GM12878 (cell line): ENCODE data around the gene GCNT3.

Experiments used
- ATF2 ChIP-seq: IDR thresholded peaks from 2 replicates; pipeline ENCODE4 v1.6.1; 2012; ENCODE audit warnings: low read length, inconsistent platforms
- BHLHE40 ChIP-seq, 2 experiments: fragments of 450-650 bp in 1 of 2; IDR thresholded peaks; 2 replicates each; pipeline ENCODE4 v1.6.1; 2011 to 2017; ENCODE audit warnings: low read depth in 2 of 2, borderline replicate concordance in 1 of 2, improper control_type of control experiment in 1 of 2, low read length in 1 of 2, mild to moderate bottlenecking in 1 of 2
- CEBPB ChIP-seq, 2 experiments: fragments of 150-350 bp in 1 of 2; IDR thresholded peaks; 2 replicates each; pipeline ENCODE4 v1.6.1; 2012 to 2014; ENCODE audit warnings: low read depth in 2 of 2, low read length in 2 of 2, borderline replicate concordance in 1 of 2, inconsistent platforms in 1 of 2
- CTCF ChIP-seq, 3 experiments: IDR thresholded peaks in 2 of 3; conservative IDR thresholded peaks in 1 of 3; 2 replicates each; pipeline ENCODE4 v1.5.1; 2011; ENCODE audit warnings: low read depth in 3 of 3, low read length in 3 of 3, mild to moderate bottlenecking in 3 of 3, control low read depth in 2 of 3, moderate library complexity in 2 of 3, inconsistent platforms in 1 of 3, mixed read lengths in 1 of 3; ENCODE audit not compliant: control insufficient read depth in 2 of 3, insufficient read depth in 1 of 3; ENCODE audit errors: extremely low read depth in 1 of 3
- EZH2 ChIP-seq: IDR thresholded peaks from 2 replicates; pipeline ENCODE4 v1.6.1; 2012; ENCODE audit warnings: low read depth, mild to moderate bottlenecking, control low read depth, inconsistent platforms, low read length, borderline replicate concordance; ENCODE audit not compliant: control insufficient read depth
- HDAC2 ChIP-seq: fragments of 200-600 bp; sonication (generic); IDR thresholded peaks from 2 replicates; pipeline ENCODE4 v1.6.1; 2017
- NFIC ChIP-seq: IDR thresholded peaks from 2 replicates; pipeline ENCODE4 v1.6.1; 2012; ENCODE audit warnings: low read depth, mild to moderate bottlenecking, inconsistent platforms, low read length, moderate library complexity
- POLR2A ChIP-seq: IDR thresholded peaks from 2 replicates; pipeline ENCODE4 v1.6.1; 2011; ENCODE audit warnings: low read depth, mild to moderate bottlenecking, low read length
- POLR2AphosphoS5 ChIP-seq: IDR thresholded peaks from 2 replicates; pipeline ENCODE4 v1.6.1; 2011; ENCODE audit warnings: mild to moderate bottlenecking, low read length, inconsistent platforms
- SKIL ChIP-seq: fragments of 450-650 bp; IDR thresholded peaks from 2 replicates; pipeline ENCODE4 v1.6.1; 2017; ENCODE audit warnings: mild to moderate bottlenecking, low read depth, inconsistent platforms; ENCODE audit not compliant: poor library complexity, severe bottlenecking
- SMARCA5 ChIP-seq: fragments of 450-650 bp; IDR thresholded peaks from 2 replicates; pipeline ENCODE4 v1.6.1; 2017; ENCODE audit warnings: mild to moderate bottlenecking
- TAF1 ChIP-seq: IDR thresholded peaks from 2 replicates; pipeline ENCODE4 v1.6.1; 2011; ENCODE audit warnings: mild to moderate bottlenecking, low read depth, low read length, borderline replicate concordance
- ZNF24 ChIP-seq: fragments of 450-650 bp; IDR thresholded peaks from 2 replicates; pipeline ENCODE4 v1.6.1; 2017; ENCODE audit warnings: antibody characterized with exemption, mild to moderate bottlenecking

GRCh38 chr15:59668556-59668955 lies 57.0 kb downstream of the GCNT3 start:
- TF ChIP-seq POLR2A (no peak), CTCF (IDR thresholded peaks at IDR 0.05 in 2 of 3, conservative IDR thresholded peaks at IDR 0.05 in 1 of 3; ENCODE audit: control insufficient read depth in 2 of 3, extremely low read depth in 1 of 3, insufficient read depth in 1 of 3, low read depth in 3 of 3, low read length in 3 of 3) (no peak), NFIC (no peak), HDAC2 (no peak), SKIL (no peak), TAF1 (no peak), POLR2AphosphoS5 (no peak), EZH2 (no peak), ATF2 (no peak), SMARCA5 (no peak), CEBPB (IDR thresholded peaks at IDR 0.05; ENCODE audit: borderline replicate concordance in 1 of 2, low read depth in 2 of 2, low read length in 2 of 2) (no peak), BHLHE40 (IDR thresholded peaks at IDR 0.05; ENCODE audit: borderline replicate concordance in 1 of 2, low read depth in 2 of 2, low read length in 1 of 2) (no peak), ZNF24 (no peak)
